OCI-LY3 (cell line): ENCODE results near the gene CSN2.

ENCODE experiments used
- H2AFZ ChIP-seq: fragments of 200-600, 300-600 bp; shearing (Covaris generic); 2 replicates; pipeline ENCODE4 v1.6.0; 2014; ENCODE audit warnings: antibody characterized with exemption, low read depth, low read length
- H3K27ac ChIP-seq: fragments of 200-600, 300-600 bp; sonication (generic); 2 replicates; pipeline ENCODE4 v1.5.1; 2014; ENCODE audit warnings: mild to moderate bottlenecking, low read length, moderate library complexity, mixed read lengths
- H3K27me3 ChIP-seq: fragments of 200-600, 300-600 bp; sonication (generic); 2 replicates; pipeline ENCODE4 v1.6.1; 2014; ENCODE audit warnings: low read depth, low read length, mixed read lengths
- H3K36me3 ChIP-seq: fragments of 200-600, 300-600 bp; sonication (generic); replicated peaks from 2 replicates; pipeline ENCODE3; 2014; ENCODE audit warnings: low read depth, low read length, mixed read lengths
- H3K4me1 ChIP-seq: fragments of 300-600, 200-600 bp; sonication (generic); 2 replicates; pipeline ENCODE4 v1.6.1; 2014; ENCODE audit warnings: low read length, mixed read lengths
- H3K4me2 ChIP-seq: fragments of 200-600, 300-600 bp; sonication (generic); 2 replicates; pipeline ENCODE4 v1.6.1; 2014; ENCODE audit warnings: low read length, mixed read lengths
- H3K4me3 ChIP-seq: fragments of 300-600, 200-600 bp; sonication (generic); 2 replicates; pipeline ENCODE4 v1.5.1; 2014; ENCODE audit warnings: antibody characterized with exemption, mild to moderate bottlenecking, low read length, moderate library complexity
- H3K79me2 ChIP-seq: fragments of 300-600, 200-600 bp; shearing (Covaris generic); 2 replicates; pipeline ENCODE4 v1.6.1; 2014; ENCODE audit warnings: mild to moderate bottlenecking, low read length, mixed read lengths
- H3K9ac ChIP-seq: fragments of 300-600, 200-600 bp; shearing (Covaris generic); 2 replicates; pipeline ENCODE4 v1.6.0; 2014; ENCODE audit warnings: mild to moderate bottlenecking, low read length, moderate library complexity
- H3K9me3 ChIP-seq: fragments of 200-600, 300-600 bp; shearing (Covaris generic); 2 replicates; pipeline ENCODE4 v1.6.1; 2014; ENCODE audit warnings: low read length, mixed read lengths; ENCODE audit not compliant: insufficient read depth
- H4K20me1 ChIP-seq: fragments of 200-600, 300-600 bp; sonication (generic); 2 replicates; pipeline ENCODE4 v1.6.1; 2016; ENCODE audit warnings: low read length, mixed read lengths; ENCODE audit not compliant: insufficient read depth
- CTCF ChIP-seq: fragments of 200-600, 300-600 bp; sonication (generic); IDR thresholded peaks from 2 replicates; pipeline ENCODE4 v1.5.1; 2014; ENCODE audit warnings: antibody characterized with exemption, low read length, low read depth
- EZH2phosphoT487 ChIP-seq: fragments of 200-600 bp; shearing (Covaris generic); IDR thresholded peaks from 2 replicates; pipeline ENCODE4 v1.6.1; 2018; ENCODE audit warnings: antibody characterized with exemption, mixed run types, low read depth

Gene CSN2

GRCh38 chr4:69965628-69966027 lies at the start of gene CSN2:
Gene CSN2 (minus strand): TSS chr4:69965728. CDS start chr4:69960995, 4,733 bp downstream.
- H3K4me2 ChIP-seq, result no peak within 1 kb of the TSS
- H3K4me1 ChIP-seq, result peaks cover 5% of the 10 kb centered on the region; the same call in 1 of the 2 replicates
- no peaks in the 10 kb centered on the region for H3K36me3 ChIP-seq
- no peak within 1 kb of the TSS for H3K4me3 ChIP-seq
- no peaks in the 10 kb centered on the region for H4K20me1 ChIP-seq
- no peak within 1 kb of the TSS for H3K9ac ChIP-seq
- no peaks in the 10 kb centered on the region for H3K9me3 ChIP-seq
- no peaks in the 10 kb centered on the region for H3K27me3 ChIP-seq
- no peak within 1 kb of the TSS for H3K27ac ChIP-seq
- H3K79me2 ChIP-seq, result no peaks in the 10 kb centered on the region
- peak within 1 kb of the TSS; percentile 46; the same call in 1 of the 2 replicates for H2AFZ ChIP-seq
- TF ChIP-seq EZH2phosphoT487, result no peak
- no peak for TF ChIP-seq CTCF

GRCh38 chr4:70008771-70009170 lies 43.2 kb upstream of the CSN2 start:
- Histone ChIP-seq H3K79me2 (no peaks in the 10 kb centered on the region), H3K9ac (no peak overlapping the region), H2AFZ (no peak overlapping the region), H3K4me3 (no peak overlapping the region), H4K20me1 (no peaks in the 10 kb centered on the region), H3K4me2 (no peak overlapping the region), H3K27me3 (no peaks in the 10 kb centered on the region), H3K4me1 (no peaks in the 10 kb centered on the region), H3K36me3 (no peaks in the 10 kb centered on the region), H3K27ac (no peak overlapping the region), H3K9me3 (no peaks in the 10 kb centered on the region)
- TF ChIP-seq CTCF (no peak), EZH2phosphoT487 (no peak)

- no peaks in the 10 kb centered on the region for H3K27me3 ChIP-seq
- no peak for TF ChIP-seq CTCF
- no peak for TF ChIP-seq EZH2phosphoT487
- H4K20me1 ChIP-seq, result no peaks in the 10 kb centered on the region
- H3K4me3 ChIP-seq, result no peak overlapping the region
- no peak overlapping the region for H3K4me2 ChIP-seq
- H3K9me3 ChIP-seq, result no peaks in the 10 kb centered on the region
- H2AFZ ChIP-seq, result no peak overlapping the region
- no peaks in the 10 kb centered on the region for H3K4me1 ChIP-seq
- no peaks in the 10 kb centered on the region for H3K36me3 ChIP-seq
- H3K27ac ChIP-seq, result no peak overlapping the region
- H3K9ac ChIP-seq, result no peak overlapping the region
- no peaks in the 10 kb centered on the region for H3K79me2 ChIP-seq
These were observed 37.0 kb upstream of the CSN2 start for GRCh38 chr4:70002507-70002906.

- H3K4me2 ChIP-seq, result no peak overlapping the region
- H3K27me3 ChIP-seq, result no peaks in the 10 kb centered on the region
- no peak for TF ChIP-seq CTCF
- no peak for TF ChIP-seq EZH2phosphoT487
- H2AFZ ChIP-seq, result no peak overlapping the region
- no peak overlapping the region for H3K9ac ChIP-seq
- no peaks in the 10 kb centered on the region for H3K9me3 ChIP-seq
- no peak overlapping the region for H3K4me3 ChIP-seq
- no peaks in the 10 kb centered on the region for H3K4me1 ChIP-seq
- H3K27ac ChIP-seq, result no peak overlapping the region
- no peaks in the 10 kb centered on the region for H3K36me3 ChIP-seq
- no peaks in the 10 kb centered on the region for H4K20me1 ChIP-seq
- no peaks in the 10 kb centered on the region for H3K79me2 ChIP-seq
These were observed 35.2 kb upstream of the CSN2 start for GRCh38 chr4:70000711-70001110.
